HCT116 (cell line): Measurements from ENCODE around the gene SOX2. TPM values are rescaled to one million over a fixed set of nuclear protein-coding genes. Genes with fewer than 3 reads are reported as not detected.

ENCODE experiments used
- ATAC-seq: fragments of 200-7000 bp; cut with Tn5 transposase; 2 replicates; pipeline ENCODE4 v1.9.1; 2020; ENCODE audit warnings: mild to moderate bottlenecking, moderate library complexity
- BruUV-seq: library from RNA; stranded (reverse); fragments of 400-500 nt; replicated peaks from 2 replicates; lab custom pipeline; 2021; lab: Mats Ljungman, UMichigan
- CTCF ChIA-PET: fragments of 300-600 bp; sonication (Branson Sonifier 250); formaldehyde crosslinking; loops from one replicate; lab custom pipeline; 2021; ENCODE audit warnings: antibody characterized with exemption; lab: Charles Lee
- POLR2A ChIA-PET: fragments of 300-600, 350-600 bp; sonication (Branson Sonifier 250); formaldehyde crosslinking; loops from one replicate; lab custom pipeline; 2021; ENCODE audit warnings: antibody characterized with exemption; lab: Charles Lee
- RAD21 ChIA-PET, 2 experiments: fragments of 300-600 bp; sonication (Branson Sonifier 250); formaldehyde crosslinking; loops; one replicate each; lab custom pipeline; 2023; ENCODE audit warnings: low total read pairs in 2 of 2; ENCODE audit not compliant: uncharacterized antibody in 2 of 2, unreplicated experiment in 2 of 2, low non-redundant PET in 1 of 2; lab: Charles Lee
- DNase-seq: peaks from one replicate; pipeline ENCODE4 v3.0.0-alpha.2; 2010; ENCODE audit warnings: low read depth, low spot score
- H2AFZ ChIP-seq: fragments of 200-600 bp; shearing (Covaris generic), sonication (generic); 2 replicates; pipeline ENCODE4 v1.6.1; 2017; ENCODE audit warnings: low read depth, mixed run types, mixed read lengths, antibody characterized with exemption, low read length; ENCODE audit not compliant: poor library complexity, severe bottlenecking
- H3K27ac ChIP-seq: 2 replicates; pipeline ENCODE4 v1.5.1; 2012; ENCODE audit warnings: low read depth, low read length
- H3K27me3 ChIP-seq: fragments of 200-600 bp; sonication (generic); 2 replicates; pipeline ENCODE4 v1.6.1; 2016; ENCODE audit warnings: mixed run types, low read length, mixed read lengths; ENCODE audit not compliant: insufficient read depth
- H3K36me3 ChIP-seq, 2 experiments: fragments of 200-500 bp in 1 of 2; fragments of 200-600 bp in 1 of 2; sonication (Bioruptor generic) in 1 of 2; sonication (generic) in 1 of 2; 2 replicates each; pipeline versions ENCODE4 v1.5.1 to v1.6.1; 2014 to 2016; ENCODE audit warnings: low read length in 2 of 2, inconsistent platforms in 1 of 2, mixed read lengths in 1 of 2, mixed run types in 1 of 2; ENCODE audit not compliant: insufficient read depth in 2 of 2, control insufficient read depth in 1 of 2
- H3K4me1 ChIP-seq, 2 experiments: fragments of 200-600 bp in 1 of 2; sonication (generic) in 1 of 2; 2 replicates each; pipeline versions ENCODE4 v1.5.1 to v1.6.1; 2012 to 2017; ENCODE audit warnings: low read length in 2 of 2, inconsistent platforms in 1 of 2, mild to moderate bottlenecking in 1 of 2, mixed read lengths in 1 of 2, mixed run types in 1 of 2, moderate library complexity in 1 of 2; ENCODE audit not compliant: insufficient read depth in 2 of 2, control insufficient read depth in 1 of 2
- H3K4me2 ChIP-seq: fragments of 200-600 bp; sonication (generic); 2 replicates; pipeline ENCODE4 v1.6.1; 2017; ENCODE audit warnings: mixed run types, low read length, mixed read lengths
- H3K4me3 ChIP-seq, 2 experiments: fragments of 200-600 bp in 1 of 2; sonication (generic) in 1 of 2; replicated peaks in 1 of 2; 2 replicates each; pipeline ENCODE4 v1.5.1; 2011 to 2016; ENCODE audit warnings: low read length in 2 of 2, control low read depth in 1 of 2, low read depth in 1 of 2, mild to moderate bottlenecking in 1 of 2, mixed read lengths in 1 of 2, mixed run types in 1 of 2
- H3K79me2 ChIP-seq: fragments of 200-600 bp; sonication (generic); 2 replicates; pipeline ENCODE4 v1.6.1; 2017; ENCODE audit warnings: mild to moderate bottlenecking, mixed run types, low read length, moderate library complexity, mixed read lengths; ENCODE audit not compliant: insufficient read depth
- H3K9ac ChIP-seq: fragments of 200-600 bp; sonication (generic); 2 replicates; pipeline ENCODE4 v1.6.1; 2016; ENCODE audit warnings: low read length, mixed read lengths
- H3K9me2 ChIP-seq: fragments of 200-600 bp; sonication (generic), shearing (Covaris generic); 2 replicates; pipeline ENCODE4 v1.6.1; 2017; ENCODE audit warnings: mixed run types, mild to moderate bottlenecking, moderate library complexity; ENCODE audit not compliant: insufficient read depth
- H3K9me3 ChIP-seq, 2 experiments: fragments of 200-500 bp in 1 of 2; fragments of 200-600 bp in 1 of 2; sonication (Bioruptor generic) in 1 of 2; sonication (generic) in 1 of 2; 2 replicates each; pipeline ENCODE4 v1.6.1; 2014 to 2017; ENCODE audit warnings: low read length in 2 of 2, mixed read lengths in 2 of 2, inconsistent platforms in 1 of 2, low read depth in 1 of 2, mild to moderate bottlenecking in 1 of 2, mixed run types in 1 of 2, moderate library complexity in 1 of 2; ENCODE audit not compliant: control insufficient read depth in 1 of 2, insufficient read depth in 1 of 2
- H4K20me1 ChIP-seq: fragments of 200-600 bp; sonication (generic), shearing (Covaris generic); 2 replicates; pipeline ENCODE4 v1.6.1; 2017; ENCODE audit warnings: mixed run types, mild to moderate bottlenecking, moderate library complexity; ENCODE audit not compliant: insufficient read depth
- ATF3 ChIP-seq: IDR thresholded peaks from 2 replicates; pipeline ENCODE4 v1.6.1; 2012
- CBX3 ChIP-seq: IDR thresholded peaks from 2 replicates; pipeline ENCODE4 v1.6.1; 2012; ENCODE audit warnings: low read depth
- CEBPB ChIP-seq: IDR thresholded peaks from 2 replicates; pipeline ENCODE4 v1.6.1; 2012; ENCODE audit warnings: low read depth
- CTCF ChIP-seq, 3 experiments: fragments of 200-600 bp in 1 of 3; sonication (generic) in 1 of 3; IDR thresholded peaks in 2 of 3; conservative IDR thresholded peaks in 1 of 3; 2 replicates each; pipeline ENCODE4 v1.5.1; 2012 to 2017; ENCODE audit warnings: low read depth in 2 of 3, low read length in 2 of 3, antibody characterized with exemption in 1 of 3, borderline replicate concordance in 1 of 3, control low read depth in 1 of 3, mild to moderate bottlenecking in 1 of 3, mixed read lengths in 1 of 3, mixed run types in 1 of 3, moderate library complexity in 1 of 3; ENCODE audit not compliant: insufficient read depth in 1 of 3
- ELF1 ChIP-seq: IDR thresholded peaks from 2 replicates; pipeline ENCODE4 v1.6.1; 2012; ENCODE audit warnings: low read depth, borderline replicate concordance
- EZH2phosphoT487 ChIP-seq: fragments of 200-600 bp; IDR thresholded peaks from 2 replicates; pipeline ENCODE4 v1.6.1; 2018; ENCODE audit warnings: antibody characterized with exemption, borderline replicate concordance
- POLR2A ChIP-seq: IDR thresholded peaks from 2 replicates; pipeline ENCODE4 v1.7.0; 2011; ENCODE audit warnings: borderline replicate concordance; ENCODE audit not compliant: insufficient read depth, insufficient read length; ENCODE audit errors: extremely low read depth
- RAD21 ChIP-seq: IDR thresholded peaks from 2 replicates; pipeline ENCODE4 v1.6.1; 2012; ENCODE audit warnings: low read depth, mild to moderate bottlenecking
- SRF ChIP-seq: IDR thresholded peaks from 2 replicates; pipeline ENCODE4 v1.6.1; 2012; ENCODE audit warnings: low read depth
- TCF7L2 ChIP-seq: IDR thresholded peaks from 2 replicates; pipeline ENCODE4 v1.7.0; 2011; ENCODE audit warnings: borderline replicate concordance, inconsistent platforms; ENCODE audit not compliant: insufficient read depth, insufficient read length; ENCODE audit errors: extremely low read depth
- YY1 ChIP-seq: IDR thresholded peaks from 2 replicates; pipeline ENCODE4 v1.6.1; 2011; ENCODE audit warnings: low read length, low read depth, moderate library complexity, mild to moderate bottlenecking; ENCODE audit not compliant: insufficient replicate concordance; ENCODE audit errors: extremely low read depth
- ZBTB33 ChIP-seq: IDR thresholded peaks from 2 replicates; pipeline ENCODE4 v1.6.1; 2011; ENCODE audit warnings: mild to moderate bottlenecking, low read length, moderate library complexity; ENCODE audit not compliant: insufficient replicate concordance; ENCODE audit errors: extremely low read depth
- intact Hi-C: fragments of 100-400 bp; cut with micrococcal nuclease; formaldehyde crosslinking; loops from 2 replicates; pipeline ENCODE4 v1.10.0; 2022
- total RNA-seq: library from RNA; stranded (reverse); gene quantifications from one replicate; pipeline ENCODE4 v1.2.1, GENCODE V29; 2021; ENCODE audit not compliant: unreplicated experiment

The SOX2 gene
- total RNA-seq, 1 experiment from 2014 or later: 0.15 TPM

GRCh38 chr3:181728470-181729340, 17.0 kb downstream of the SOX2 start (continued):
- TF ChIP-seq CTCF (IDR thresholded peaks at IDR 0.05 in 2 of 3, conservative IDR thresholded peaks at IDR 0.05 in 1 of 3; ENCODE audit: borderline replicate concordance in 1 of 3, insufficient read depth in 1 of 3, low read depth in 2 of 3, low read length in 2 of 3): no peak

- BruUV-seq: no TSS peak
- H3K9ac ChIP-seq: no peak overlapping the region
- no peak overlapping the region for H2AFZ ChIP-seq
- RAD21 ChIA-PET: no interaction called here
- no peak overlapping the region for H3K4me2 ChIP-seq
- CTCF ChIA-PET: no interaction called here
- H3K79me2 ChIP-seq: no peaks in the 10 kb centered on the region
- H3K9me2 ChIP-seq: no peaks in the 10 kb centered on the region
- POLR2A ChIA-PET: no interaction called here
- peaks cover 16% of the 10 kb centered on the region for H3K27me3 ChIP-seq
- no peak overlapping the region for H3K4me3 ChIP-seq
- intact Hi-C loops: no loop called here
- no peaks in the 10 kb centered on the region for H3K9me3 ChIP-seq
- no peaks in the 10 kb centered on the region for H3K4me1 ChIP-seq
- DNase-seq (no peak), ATAC-seq (no peak)
- H4K20me1 ChIP-seq: no peaks in the 10 kb centered on the region
- H3K27ac ChIP-seq: no peak overlapping the region
- no peaks in the 10 kb centered on the region for H3K36me3 ChIP-seq
- TF ChIP-seq CEBPB: no peak
- no peak for TF ChIP-seq SRF
- TF ChIP-seq CTCF (IDR thresholded peaks at IDR 0.05 in 2 of 3, conservative IDR thresholded peaks at IDR 0.05 in 1 of 3; ENCODE audit: borderline replicate concordance in 1 of 3, insufficient read depth in 1 of 3, low read depth in 2 of 3, low read length in 2 of 3): no peak
- no peak for TF ChIP-seq TCF7L2
- TF ChIP-seq YY1: no peak
- no peak for TF ChIP-seq ZBTB33
- no peak for TF ChIP-seq CBX3
- no peak for TF ChIP-seq POLR2A
- no peak for TF ChIP-seq EZH2phosphoT487
- no peak for TF ChIP-seq RAD21
- no peak for TF ChIP-seq ELF1
- no peak for TF ChIP-seq ATF3
These were observed 17.7 kb downstream of the SOX2 start for GRCh38 chr3:181729341-181729869.
